Caco-2 (cell line): ENCODE results near the gene ZW10. TPM values are rescaled to one million over a fixed set of nuclear protein-coding genes. Genes with fewer than 3 reads are reported as not detected.
"Not testable (repeated sequence)": the region's sequence is repeated elsewhere in the genome, so short reads cannot be mapped to it uniquely, and the experiment has no call there.

Experiments used
- BruUV-seq: library from RNA; stranded (reverse); fragments of 400-500 nt; replicated peaks from 2 replicates; lab custom pipeline; 2021; lab: Mats Ljungman, UMichigan
- CTCF ChIA-PET: fragments of 300-600 bp; sonication (Branson Sonifier 250); formaldehyde crosslinking; loops from one replicate; lab custom pipeline; 2022; ENCODE audit warnings: antibody characterized with exemption; lab: Charles Lee
- POLR2A ChIA-PET: fragments of 300-600 bp; sonication (Branson Sonifier 250); formaldehyde crosslinking; loops from one replicate; lab custom pipeline; 2022; ENCODE audit warnings: antibody characterized with exemption; lab: Charles Lee
- DNase-seq, 2 experiments: peaks; one replicate each; pipeline versions ENCODE4 v3.0.0 to v3.0.0-alpha.2; 2020 to 2022
- H3K27me3 ChIP-seq: replicated peaks from 2 replicates; pipeline ENCODE4 v1.6.0; 2011; ENCODE audit warnings: low read length; ENCODE audit not compliant: control insufficient read depth, insufficient read depth
- H3K36me3 ChIP-seq: 2 replicates; pipeline ENCODE4 v1.5.1; 2011; ENCODE audit warnings: low read length; ENCODE audit not compliant: control insufficient read depth, insufficient read depth
- H3K4me1 ChIP-seq: fragments of 250-450 bp; sonication (Bioruptor Pico); 2 replicates; pipeline ENCODE4 v1.5.1; 2020; ENCODE audit warnings: mild to moderate bottlenecking
- H3K4me3 ChIP-seq: 2 replicates; pipeline ENCODE4 v1.5.1; 2011; ENCODE audit warnings: low read depth, mild to moderate bottlenecking, control low read depth, low read length
- H3K9me3 ChIP-seq: fragments of 250-450 bp; sonication (Bioruptor Pico); 2 replicates; pipeline ENCODE4 v1.5.1; 2020; ENCODE audit warnings: mild to moderate bottlenecking, moderate library complexity
- H3K27ac Mint-ChIP-seq: one replicate; pipeline ENCODE4 v1.8.0; 2022; ENCODE audit warnings: mixed read lengths; ENCODE audit not compliant: unreplicated experiment
- H3K27me3 Mint-ChIP-seq: one replicate; pipeline ENCODE4 v1.8.0; 2022; ENCODE audit warnings: mixed read lengths; ENCODE audit not compliant: insufficient read depth, unreplicated experiment
- H3K36me3 Mint-ChIP-seq: one replicate; pipeline ENCODE4 v1.8.0; 2022; ENCODE audit warnings: mild to moderate bottlenecking, mixed read lengths; ENCODE audit not compliant: insufficient read depth, unreplicated experiment
- H3K4me1 Mint-ChIP-seq: one replicate; pipeline ENCODE4 v1.8.0; 2022; ENCODE audit warnings: low read depth, mixed read lengths; ENCODE audit not compliant: unreplicated experiment
- H3K4me3 Mint-ChIP-seq: one replicate; pipeline ENCODE4 v1.8.0; 2022; ENCODE audit warnings: mild to moderate bottlenecking, moderate library complexity, mixed read lengths; ENCODE audit not compliant: unreplicated experiment
- H3K9me3 Mint-ChIP-seq: one replicate; pipeline ENCODE4 v1.8.0; 2022; ENCODE audit warnings: mixed read lengths; ENCODE audit not compliant: unreplicated experiment
- CTCF ChIP-seq, 2 experiments: fragments of 200-600 bp in 1 of 2; IDR thresholded peaks; 1 replicate in 1 of 2; 2 replicates in 1 of 2; pipeline versions ENCODE4 v1.5.1 to v1.8.0; 2011 to 2022; ENCODE audit warnings: antibody characterized with exemption in 1 of 2, control low read depth in 1 of 2, inconsistent platforms in 1 of 2, low read depth in 1 of 2, low read length in 1 of 2, mild to moderate bottlenecking in 1 of 2, moderate library complexity in 1 of 2; ENCODE audit not compliant: insufficient read depth in 1 of 2, severe bottlenecking in 1 of 2, unreplicated experiment in 1 of 2
- intact Hi-C: fragments of 100-400 bp; cut with micrococcal nuclease; formaldehyde crosslinking; loops from one replicate; pipeline ENCODE4 v1.10.0; 2022; ENCODE audit not compliant: unreplicated experiment
- total RNA-seq: library from RNA; stranded (reverse); gene quantifications from 2 replicates; pipeline ENCODE4 v1.2.3, GENCODE V29; 2022

Gene ZW10
- total RNA-seq, 1 experiment from 2014 or later, result 43.1 TPM

GRCh38 chr11:113705871-113706655, 67.4 kb downstream of the ZW10 start, which contains the start of gene TMPRSS5:
TSS of gene TMPRSS5 (minus strand) at chr11:113706308. CDS start at chr11:113706224, 84 bp downstream.
- BruUV-seq, result no TSS peak
- H3K36me3 ChIP-seq, result peaks cover 2% of the 10 kb centered on the region; the same call in 1 of the 2 replicates
- no peak within 1 kb of the TSS for H3K4me3 Mint-ChIP-seq
- ChIA-PET POLR2A (no interaction called here), CTCF (no interaction called here)
- intact Hi-C loops, result no loop called here
- H3K36me3 Mint-ChIP-seq, result no peaks in the 10 kb centered on the region
- H3K4me1 Mint-ChIP-seq, result no peaks in the 10 kb centered on the region
- H3K4me1 ChIP-seq, result no peaks in the 10 kb centered on the region
- H3K27me3 Mint-ChIP-seq, result no peaks in the 10 kb centered on the region
- H3K27ac Mint-ChIP-seq, result no peak within 1 kb of the TSS
- no peak for TF ChIP-seq CTCF (IDR thresholded peaks at IDR 0.05; ENCODE audit: insufficient read depth in 1 of 2, low read depth in 1 of 2, low read length in 1 of 2, severe bottlenecking in 1 of 2, unreplicated experiment in 1 of 2)
- H3K4me3 ChIP-seq, result no peak within 1 kb of the TSS
- H3K9me3 Mint-ChIP-seq, result peaks cover 58% of the 10 kb centered on the region
- peaks cover 5% of the 10 kb centered on the region; the same call in 1 of the 2 replicates for H3K9me3 ChIP-seq
- H3K27me3 ChIP-seq, result no peaks in the 10 kb centered on the region
- DNase-seq, result no peak

- H3K4me1 ChIP-seq, intact Hi-C loops, H3K36me3 Mint-ChIP-seq, BruUV-seq, H3K36me3 ChIP-seq, DNase-seq, H3K9me3 ChIP-seq, H3K27me3 Mint-ChIP-seq, H3K4me3 Mint-ChIP-seq, H3K27me3 ChIP-seq, H3K27ac Mint-ChIP-seq, POLR2A ChIA-PET, H3K4me3 ChIP-seq, H3K4me1 Mint-ChIP-seq: not testable (repeated sequence)
- H3K9me3 Mint-ChIP-seq, result peaks cover 38% of the 10 kb centered on the region
- CTCF ChIA-PET, result interaction anchor here (0.5 kb wide), 1 partner anchor 90 kb away, joined by 3 read pairs; no protein-coding TSS in a partner anchor
These were observed 69.9 kb downstream of the ZW10 start for GRCh38 chr11:113703551-113703950.

- intact Hi-C loops, result no loop called here
- H3K27me3 ChIP-seq, result no peaks in the 10 kb centered on the region
These were observed 72.0 kb downstream of the ZW10 start for GRCh38 chr11:113701491-113701890.

More at GRCh38 chr11:113701491-113701890, 72.0 kb downstream of the ZW10 start:
- no peak for DNase-seq
- no TSS peak for BruUV-seq
- peaks cover 2% of the 10 kb centered on the region; the same call in 1 of the 2 replicates for H3K36me3 ChIP-seq
- CTCF ChIA-PET, result no interaction called here
- peaks cover 24% of the 10 kb centered on the region for H3K9me3 Mint-ChIP-seq
- H3K4me1 Mint-ChIP-seq, result no peaks in the 10 kb centered on the region
- no peaks in the 10 kb centered on the region for H3K4me1 ChIP-seq
- peaks cover 4% of the 10 kb centered on the region; the same call in 1 of the 2 replicates for H3K9me3 ChIP-seq
- no peak overlapping the region for H3K4me3 Mint-ChIP-seq
- H3K27ac Mint-ChIP-seq, result no peak overlapping the region
- TF ChIP-seq CTCF (IDR thresholded peaks at IDR 0.05; ENCODE audit: insufficient read depth in 1 of 2, low read depth in 1 of 2, low read length in 1 of 2, severe bottlenecking in 1 of 2, unreplicated experiment in 1 of 2), result no peak
- POLR2A ChIA-PET, result no interaction called here
- no peaks in the 10 kb centered on the region for H3K27me3 Mint-ChIP-seq
- no peaks in the 10 kb centered on the region for H3K36me3 Mint-ChIP-seq
- no peak overlapping the region for H3K4me3 ChIP-seq
